Trophoblast cell (in vitro differentiated cells and primary cell): ENCODE results near the gene HK2.
"Not testable (repeated sequence)": the region's sequence is repeated elsewhere in the genome, so short reads cannot be mapped to it uniquely, and the experiment has no call there.

Experiments used
- DNase-seq, 2 donors: peaks; one replicate each; pipeline ENCODE4 v3.0.0-alpha.2; 2016
- H2AFZ ChIP-seq: 2 replicates; pipeline ENCODE4 v1.6.1; 2013; ENCODE audit warnings: low read length, moderate library complexity, mild to moderate bottlenecking; ENCODE audit not compliant: insufficient read depth, poor library complexity
- H2AK5ac ChIP-seq: 2 replicates; pipeline ENCODE4 v1.6.1; 2013; ENCODE audit warnings: mild to moderate bottlenecking, low read length
- H2BK120ac ChIP-seq: 2 replicates; pipeline ENCODE4 v1.6.1; 2013; ENCODE audit warnings: low read length, mild to moderate bottlenecking, moderate library complexity; ENCODE audit not compliant: insufficient read depth, poor library complexity
- H2BK12ac ChIP-seq: 2 replicates; pipeline ENCODE4 v1.6.1; 2013; ENCODE audit warnings: mild to moderate bottlenecking, low read length, moderate library complexity
- H2BK5ac ChIP-seq: 2 replicates; pipeline ENCODE4 v1.6.1; 2013; ENCODE audit warnings: low read length, low read depth, moderate library complexity, mild to moderate bottlenecking; ENCODE audit not compliant: poor library complexity
- H3K14ac ChIP-seq: 2 replicates; pipeline ENCODE4 v1.6.1; 2013; ENCODE audit warnings: mild to moderate bottlenecking, low read length
- H3K18ac ChIP-seq: 2 replicates; pipeline ENCODE4 v1.6.1; 2013; ENCODE audit warnings: mild to moderate bottlenecking, low read length
- H3K23ac ChIP-seq: 2 replicates; pipeline ENCODE4 v1.6.1; 2013; ENCODE audit warnings: low read length
- H3K27ac ChIP-seq: 2 replicates; pipeline ENCODE4 v1.5.1; 2013; ENCODE audit warnings: low read depth, mild to moderate bottlenecking, inconsistent platforms, low read length, moderate library complexity
- H3K27me3 ChIP-seq: 2 replicates; pipeline ENCODE4 v1.6.1; 2013; ENCODE audit warnings: inconsistent platforms, mild to moderate bottlenecking, low read length, moderate library complexity; ENCODE audit not compliant: insufficient read depth
- H3K36me3 ChIP-seq, 2 experiments: 1 replicate in 1 of 2; 2 replicates in 1 of 2; pipeline ENCODE4 v1.6.1; 2013; ENCODE audit warnings: low read length in 2 of 2, mild to moderate bottlenecking in 2 of 2, moderate library complexity in 1 of 2; ENCODE audit not compliant: insufficient read depth in 2 of 2, control insufficient read depth in 1 of 2
- H3K4ac ChIP-seq: 2 replicates; pipeline ENCODE4 v1.6.1; 2013; ENCODE audit warnings: low read depth, mild to moderate bottlenecking, low read length, moderate library complexity
- H3K4me1 ChIP-seq, 2 experiments: 1 replicate in 1 of 2; 2 replicates in 1 of 2; pipeline ENCODE4 v1.6.1; 2013; ENCODE audit warnings: low read length in 2 of 2, mild to moderate bottlenecking in 2 of 2, moderate library complexity in 1 of 2; ENCODE audit not compliant: insufficient read depth in 2 of 2, control insufficient read depth in 1 of 2
- H3K4me2 ChIP-seq: 2 replicates; pipeline ENCODE4 v1.6.1; 2013; ENCODE audit warnings: inconsistent platforms, mild to moderate bottlenecking, low read length, moderate library complexity
- H3K4me3 ChIP-seq: 2 replicates; pipeline ENCODE4 v1.5.1; 2013; ENCODE audit warnings: mild to moderate bottlenecking, low read depth, low read length, inconsistent platforms
- H3K79me1 ChIP-seq: one replicate; pipeline ENCODE4 v1.6.1; 2013; ENCODE audit warnings: low read length
- H3K79me2 ChIP-seq: 2 replicates; pipeline ENCODE4 v1.6.1; 2013; ENCODE audit warnings: low read length, mild to moderate bottlenecking; ENCODE audit not compliant: control insufficient read depth, insufficient read depth, poor library complexity
- H3K9ac ChIP-seq: 2 replicates; pipeline ENCODE4 v1.6.1; 2013; ENCODE audit warnings: mild to moderate bottlenecking, low read length
- H3K9me3 ChIP-seq: 2 replicates; pipeline ENCODE4 v1.6.1; 2013; ENCODE audit warnings: low read depth, mild to moderate bottlenecking, control low read depth, inconsistent platforms, low read length; ENCODE audit not compliant: insufficient read depth
- H4K12ac ChIP-seq: 2 replicates; pipeline ENCODE4 v1.6.1; 2013; ENCODE audit warnings: low read depth, mild to moderate bottlenecking, low read length, moderate library complexity
- H4K8ac ChIP-seq: 2 replicates; pipeline ENCODE4 v1.6.1; 2013; ENCODE audit warnings: low read depth, mild to moderate bottlenecking, low read length, moderate library complexity
- H4K91ac ChIP-seq: one replicate; pipeline ENCODE4 v1.6.1; 2013; ENCODE audit warnings: low read depth, mild to moderate bottlenecking, low read length, moderate library complexity
- WGBS: extraction: QIAGEN DNeasy Blood & Tissue Kit; methylation state at CpG from one replicate; pipeline ENCODE4 v1.1.7; 2013; ENCODE audit warnings: missing lambda C conversion rate; ENCODE audit not compliant: insufficient read length, insufficient coverage; ENCODE audit errors: extremely low coverage; 5-methylcytosine and 5-hydroxymethylcytosine counted together

HK2 gene

GRCh38 chr2:74890711-74891110 is 56.8 kb downstream of the HK2 start:
- no peak overlapping the region for H2AFZ ChIP-seq
- H2BK120ac ChIP-seq, result no peak overlapping the region
- no peak overlapping the region for H2BK12ac ChIP-seq
- DNase-seq, result no peak
- H2BK5ac ChIP-seq, result no peak overlapping the region
- H2AK5ac ChIP-seq, result no peak overlapping the region
- no peak overlapping the region for H4K8ac ChIP-seq
- WGBS, result no CpG with 5 or more reads among the region's 8 CpGs
- no peak overlapping the region for H3K23ac ChIP-seq
- no peak overlapping the region for H3K4me2 ChIP-seq
- H3K4me1 ChIP-seq, result peaks cover 0 to 11% of the 10 kb centered on the region in 2 experiments
- no peak overlapping the region for H3K4me3 ChIP-seq
- no peaks in the 10 kb centered on the region for H3K79me1 ChIP-seq
- no peaks in the 10 kb centered on the region for H3K9me3 ChIP-seq
- H3K27ac ChIP-seq, result no peak overlapping the region
- H3K79me2 ChIP-seq, result no peaks in the 10 kb centered on the region
- H3K4ac ChIP-seq, result no peak overlapping the region
- no peak overlapping the region for H4K12ac ChIP-seq
- no peak overlapping the region for H3K18ac ChIP-seq
- no peak overlapping the region for H3K9ac ChIP-seq
- no peaks in the 10 kb centered on the region for H3K27me3 ChIP-seq
- no peak overlapping the region for H4K91ac ChIP-seq
- H3K14ac ChIP-seq, result no peak overlapping the region
- peaks cover 13 to 15% of the 10 kb centered on the region in 2 experiments for H3K36me3 ChIP-seq

DNA sequence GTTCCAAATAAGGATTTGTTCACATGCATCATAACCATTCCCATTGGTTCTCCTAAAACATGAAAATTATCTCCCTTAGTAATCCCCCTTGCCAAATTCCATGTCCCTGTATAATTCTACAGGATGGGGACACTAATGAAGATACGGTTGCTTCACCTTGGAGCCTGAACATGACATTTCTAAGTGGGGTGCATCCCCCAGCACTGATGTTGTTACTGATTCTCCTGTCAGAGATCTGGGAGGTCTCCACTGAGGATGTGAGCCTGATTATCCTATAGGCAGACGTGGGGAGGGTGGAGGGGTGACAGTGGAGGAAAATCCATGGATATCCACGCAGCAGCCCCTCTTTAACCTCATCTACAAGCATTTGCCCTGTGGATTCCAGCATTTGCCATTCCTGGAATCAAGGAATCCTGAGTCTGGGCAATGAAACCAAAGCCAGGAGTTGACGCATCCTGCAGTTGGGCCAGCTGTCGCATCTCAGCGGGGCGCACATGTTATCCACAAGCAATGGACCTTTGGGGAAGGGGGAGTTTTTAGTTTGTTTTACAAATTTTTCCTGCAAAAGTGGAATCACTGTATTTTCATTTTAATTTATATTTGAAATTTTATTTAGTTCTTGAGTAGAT is 57.3 kb downstream of the HK2 start:
- H4K91ac ChIP-seq, result no peak overlapping the region
- H3K4me1 ChIP-seq, result peaks cover 0 to 11% of the 10 kb centered on the region in 2 experiments
- no peaks in the 10 kb centered on the region for H3K79me2 ChIP-seq
- no peaks in the 10 kb centered on the region for H3K79me1 ChIP-seq
- no peak overlapping the region for H3K4ac ChIP-seq
- no peak overlapping the region for H2AFZ ChIP-seq
- no peak overlapping the region for H2BK120ac ChIP-seq
- no peak overlapping the region for H3K9ac ChIP-seq
- H3K36me3 ChIP-seq, result peaks cover 11 to 13% of the 10 kb centered on the region in 2 experiments
- no peak overlapping the region for H3K27ac ChIP-seq
- no peak overlapping the region for H3K23ac ChIP-seq
- H3K9me3 ChIP-seq, result no peaks in the 10 kb centered on the region
- no peak overlapping the region for H2BK5ac ChIP-seq
- no peak overlapping the region for H3K18ac ChIP-seq
- no peaks in the 10 kb centered on the region for H3K27me3 ChIP-seq
- no peak overlapping the region for H3K4me2 ChIP-seq
- no CpG with 5 or more reads among the region's 7 CpGs for WGBS
- no peak overlapping the region for H3K14ac ChIP-seq
- DNase-seq, result no peak
- no peak overlapping the region for H4K8ac ChIP-seq
- no peak overlapping the region for H2BK12ac ChIP-seq
- H2AK5ac ChIP-seq, result no peak overlapping the region
- H3K4me3 ChIP-seq, result no peak overlapping the region
- no peak overlapping the region for H4K12ac ChIP-seq

- H3K9me3 ChIP-seq, H3K9ac ChIP-seq, H3K4ac ChIP-seq, H3K27ac ChIP-seq, H2AK5ac ChIP-seq, H3K18ac ChIP-seq, H2BK120ac ChIP-seq, H3K4me2 ChIP-seq, H4K8ac ChIP-seq, H3K27me3 ChIP-seq, H3K79me1 ChIP-seq, H3K4me3 ChIP-seq, H4K12ac ChIP-seq, DNase-seq, H3K14ac ChIP-seq, H3K79me2 ChIP-seq, H2BK12ac ChIP-seq, H3K23ac ChIP-seq, H2BK5ac ChIP-seq, H2AFZ ChIP-seq, H4K91ac ChIP-seq: not testable (repeated sequence)
- peaks cover 0 to 11% of the 10 kb centered on the region in 2 experiments for H3K4me1 ChIP-seq
- WGBS, result no CpG with 5 or more reads among the region's 4 CpGs
- H3K36me3 ChIP-seq, result peaks cover 8 to 11% of the 10 kb centered on the region in 2 experiments
Measured at GRCh38 chr2:74891816-74892215, 57.9 kb downstream of the HK2 start.

DNA sequence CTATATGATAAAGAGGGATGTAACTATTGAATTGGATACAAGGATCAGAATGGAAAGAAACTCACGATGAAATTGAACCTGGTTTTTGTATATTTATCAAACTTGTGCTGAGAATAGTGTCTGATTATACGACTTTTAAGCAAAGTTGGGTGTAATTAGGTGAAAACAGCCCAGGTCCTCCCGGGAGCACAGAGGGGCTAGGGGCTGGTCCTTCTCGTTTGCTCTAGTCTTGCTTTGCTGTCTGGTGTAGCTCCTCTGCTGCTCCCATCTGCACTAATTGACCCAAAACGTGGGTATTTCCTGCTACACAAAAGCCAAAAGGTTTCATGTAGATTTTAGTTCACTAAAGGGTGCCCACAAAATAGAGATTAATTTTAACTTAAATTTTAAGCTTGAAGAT is 58.7 kb downstream of the HK2 start:
- no peak overlapping the region for H3K23ac ChIP-seq
- no peak overlapping the region for H2BK12ac ChIP-seq
- no peak overlapping the region for H4K8ac ChIP-seq
- no peak overlapping the region for H2AFZ ChIP-seq
- no CpG with 5 or more reads among the region's 5 CpGs for WGBS
- no peak overlapping the region for H3K14ac ChIP-seq
- no peak overlapping the region for H2AK5ac ChIP-seq
- no peak overlapping the region for H3K18ac ChIP-seq
- H4K12ac ChIP-seq, result no peak overlapping the region
- no peak overlapping the region for H2BK5ac ChIP-seq
- no peak overlapping the region for H3K27ac ChIP-seq
- no peaks in the 10 kb centered on the region for H3K9me3 ChIP-seq
- H3K4ac ChIP-seq, result no peak overlapping the region
- no peaks in the 10 kb centered on the region for H3K79me1 ChIP-seq
- DNase-seq, result no peak
- H3K79me2 ChIP-seq, result no peaks in the 10 kb centered on the region
- H3K4me1 ChIP-seq, result peaks cover 0 to 8% of the 10 kb centered on the region in 2 experiments
- H3K36me3 ChIP-seq, result peaks cover 8 to 9% of the 10 kb centered on the region in 2 experiments
- no peaks in the 10 kb centered on the region for H3K27me3 ChIP-seq
- no peak overlapping the region for H3K9ac ChIP-seq
- H3K4me3 ChIP-seq, result no peak overlapping the region
- H4K91ac ChIP-seq, result no peak overlapping the region
- H2BK120ac ChIP-seq, result no peak overlapping the region
- no peak overlapping the region for H3K4me2 ChIP-seq
